ENCODE measurements around the gene CWC27. TPM values are rescaled to one million over a fixed set of nuclear protein-coding genes. Genes with fewer than 3 reads are reported as not detected.

The CWC27 gene
- total RNA-seq, 1 experiment from 2014 or later, result 32.9 TPM

DNA sequence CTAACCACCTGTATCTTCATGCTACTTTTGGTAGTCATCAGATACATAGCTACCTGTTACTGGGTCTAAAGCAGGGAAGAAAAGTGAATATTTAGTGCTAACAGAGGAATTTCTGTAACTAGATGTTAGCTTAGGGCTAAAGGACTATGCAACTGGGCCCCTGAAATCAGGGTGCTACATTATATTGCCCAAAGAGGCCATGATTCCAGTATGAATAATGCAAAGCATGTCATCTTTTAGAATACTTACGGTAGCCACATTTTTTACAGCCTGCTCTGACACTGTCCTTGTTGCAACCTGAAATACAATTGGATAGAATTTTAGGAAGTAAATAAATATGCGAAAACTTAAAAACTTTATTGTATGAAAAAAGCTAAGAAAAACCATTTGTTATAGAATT, 14.7 kb upstream of the CWC27 start:
- no peaks in the 10 kb centered on the region for H3K9me3 ChIP-seq
- H3K27me3 Mint-ChIP-seq (ENCODE audit: insufficient read depth, unreplicated experiment), result no peaks in the 10 kb centered on the region
- H3K27me3 ChIP-seq (replicated peaks; ENCODE audit: control insufficient read depth, insufficient read depth, low read length), result no peaks in the 10 kb centered on the region
- CTCF ChIA-PET, result no interaction called here
- H3K4me3 Mint-ChIP-seq (ENCODE audit: unreplicated experiment), result no peak overlapping the region
- TF ChIP-seq, protein P1, sequence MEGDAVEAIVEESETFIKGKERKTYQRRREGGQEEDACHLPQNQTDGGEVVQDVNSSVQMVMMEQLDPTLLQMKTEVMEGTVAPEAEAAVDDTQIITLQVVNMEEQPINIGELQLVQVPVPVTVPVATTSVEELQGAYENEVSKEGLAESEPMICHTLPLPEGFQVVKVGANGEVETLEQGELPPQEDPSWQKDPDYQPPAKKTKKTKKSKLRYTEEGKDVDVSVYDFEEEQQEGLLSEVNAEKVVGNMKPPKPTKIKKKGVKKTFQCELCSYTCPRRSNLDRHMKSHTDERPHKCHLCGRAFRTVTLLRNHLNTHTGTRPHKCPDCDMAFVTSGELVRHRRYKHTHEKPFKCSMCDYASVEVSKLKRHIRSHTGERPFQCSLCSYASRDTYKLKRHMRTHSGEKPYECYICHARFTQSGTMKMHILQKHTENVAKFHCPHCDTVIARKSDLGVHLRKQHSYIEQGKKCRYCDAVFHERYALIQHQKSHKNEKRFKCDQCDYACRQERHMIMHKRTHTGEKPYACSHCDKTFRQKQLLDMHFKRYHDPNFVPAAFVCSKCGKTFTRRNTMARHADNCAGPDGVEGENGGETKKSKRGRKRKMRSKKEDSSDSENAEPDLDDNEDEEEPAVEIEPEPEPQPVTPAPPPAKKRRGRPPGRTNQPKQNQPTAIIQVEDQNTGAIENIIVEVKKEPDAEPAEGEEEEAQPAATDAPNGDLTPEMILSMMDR (IDR thresholded peaks at IDR 0.05; ENCODE audit: insufficient read depth in 1 of 2, low read depth in 1 of 2, low read length in 1 of 2, severe bottlenecking in 1 of 2, unreplicated experiment in 1 of 2), result no peak
- intact Hi-C loops (cut with micrococcal nuclease; ENCODE audit: unreplicated experiment), result no loop called here
- no peak for DNase-seq
- BruUV-seq (replicated peaks), result no TSS peak
- H3K27ac Mint-ChIP-seq (ENCODE audit: unreplicated experiment), result no peak overlapping the region
- no peaks in the 10 kb centered on the region for H3K9me3 Mint-ChIP-seq (ENCODE audit: unreplicated experiment)
- no peaks in the 10 kb centered on the region for H3K4me1 Mint-ChIP-seq (ENCODE audit: low read depth, unreplicated experiment)
- no peaks in the 10 kb centered on the region for H3K4me1 ChIP-seq
- H3K4me3 ChIP-seq (ENCODE audit: low read depth, low read length), result no peak overlapping the region
- H3K36me3 ChIP-seq (ENCODE audit: control insufficient read depth, insufficient read depth, low read length), result 0 out of 2 replicates have a peak, but pooled peaks cover 2% of the 10 kb centered on the region
- peaks cover 4% of the 10 kb centered on the region for H3K36me3 Mint-ChIP-seq (ENCODE audit: insufficient read depth, unreplicated experiment)
- POLR2A ChIA-PET, result interaction anchor here (0.5 kb wide), 1 partner anchor 486 kb away, joined by 3 read pairs; no protein-coding TSS in a partner anchor

DNA sequence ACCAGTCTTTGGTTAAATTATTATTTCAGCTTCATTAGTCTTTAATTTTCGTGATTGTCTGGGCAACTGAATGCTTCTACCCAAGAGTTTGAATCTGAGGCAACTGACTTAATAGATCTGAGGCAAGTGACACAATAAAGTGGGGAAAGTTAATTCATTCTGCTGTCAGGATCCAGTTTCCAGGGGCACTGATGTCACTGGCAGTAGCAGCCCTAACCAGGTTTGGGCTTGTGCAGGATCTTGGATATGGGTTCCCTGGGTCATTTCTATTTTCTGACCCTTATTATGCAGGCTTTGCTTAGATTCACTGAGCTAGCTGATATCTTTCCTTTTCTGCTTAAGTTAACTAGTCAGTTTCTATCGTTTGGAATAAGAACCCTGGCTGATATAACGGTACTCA, 9.8 kb upstream of the CWC27 start:
- H3K4me3 ChIP-seq (ENCODE audit: low read depth, low read length), result no peak overlapping the region
- ChIA-PET POLR2A (no interaction called here), CTCF (no interaction called here)
- no peaks in the 10 kb centered on the region for H3K4me1 ChIP-seq
- no peak for DNase-seq
- TF ChIP-seq, protein P1 (IDR thresholded peaks at IDR 0.05; ENCODE audit: insufficient read depth in 1 of 2, low read depth in 1 of 2, low read length in 1 of 2, severe bottlenecking in 1 of 2, unreplicated experiment in 1 of 2), result no peak
- peaks cover 5% of the 10 kb centered on the region for H3K36me3 Mint-ChIP-seq (ENCODE audit: insufficient read depth, unreplicated experiment)
- H3K9me3 ChIP-seq, result no peaks in the 10 kb centered on the region
- no peak overlapping the region for H3K27ac Mint-ChIP-seq (ENCODE audit: unreplicated experiment)
- H3K4me1 Mint-ChIP-seq (ENCODE audit: low read depth, unreplicated experiment), result no peaks in the 10 kb centered on the region
- no peaks in the 10 kb centered on the region for H3K9me3 Mint-ChIP-seq (ENCODE audit: unreplicated experiment)
- intact Hi-C loops (cut with micrococcal nuclease; ENCODE audit: unreplicated experiment), result no loop called here
- 0 out of 2 replicates have a peak, but pooled peaks cover 2% of the 10 kb centered on the region for H3K36me3 ChIP-seq (ENCODE audit: control insufficient read depth, insufficient read depth, low read length)
- H3K4me3 Mint-ChIP-seq (ENCODE audit: unreplicated experiment), result no peak overlapping the region
- BruUV-seq (replicated peaks), result no TSS peak
- no peaks in the 10 kb centered on the region for H3K27me3 ChIP-seq (replicated peaks; ENCODE audit: control insufficient read depth, insufficient read depth, low read length)
- H3K27me3 Mint-ChIP-seq (ENCODE audit: insufficient read depth, unreplicated experiment), result no peaks in the 10 kb centered on the region

DNA sequence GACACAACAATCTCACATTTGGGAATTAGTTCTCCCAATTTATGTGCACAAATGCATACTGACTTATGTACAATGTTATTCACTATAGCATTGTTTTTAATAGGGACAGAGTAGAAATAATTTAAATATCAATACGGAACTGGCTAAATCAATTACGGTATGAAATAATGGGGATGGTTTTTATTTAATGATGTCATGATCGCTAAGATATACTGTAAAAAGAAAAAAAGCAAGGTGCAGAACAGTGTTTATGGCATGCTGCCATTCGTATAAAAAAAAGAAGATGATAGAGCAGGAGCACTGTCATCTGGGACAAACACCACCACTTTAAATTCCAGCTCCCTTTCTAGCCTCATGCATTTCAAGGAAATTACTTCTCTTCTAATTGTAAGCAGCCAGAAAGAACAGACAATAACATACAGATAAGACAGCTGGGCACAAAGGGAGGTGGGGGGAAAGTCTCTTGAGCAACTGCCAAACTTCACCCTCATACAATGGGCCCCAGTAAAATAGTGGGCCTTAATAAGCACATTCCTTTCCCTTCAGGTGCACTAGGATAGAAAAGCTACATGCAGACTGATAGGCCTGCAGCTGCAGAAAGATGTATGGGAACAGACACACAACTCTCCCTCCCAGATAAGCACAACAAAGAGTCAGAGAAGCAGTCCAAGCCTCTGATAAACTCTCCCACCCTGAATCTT, 8.6 kb upstream of the CWC27 start:
- Mint-ChIP-seq H3K27ac (ENCODE audit: unreplicated experiment) (no peak overlapping the region), H3K9me3 (ENCODE audit: unreplicated experiment) (no peaks in the 10 kb centered on the region), H3K4me3 (ENCODE audit: unreplicated experiment) (no peak overlapping the region), H3K4me1 (ENCODE audit: low read depth, unreplicated experiment) (no peaks in the 10 kb centered on the region), H3K36me3 (ENCODE audit: insufficient read depth, unreplicated experiment) (peaks cover 5% of the 10 kb centered on the region), H3K27me3 (ENCODE audit: insufficient read depth, unreplicated experiment) (no peaks in the 10 kb centered on the region)
- Histone ChIP-seq H3K36me3 (ENCODE audit: control insufficient read depth, insufficient read depth, low read length) (no peaks in the 10 kb centered on the region), H3K27me3 (replicated peaks; ENCODE audit: control insufficient read depth, insufficient read depth, low read length) (no peaks in the 10 kb centered on the region), H3K9me3 (no peaks in the 10 kb centered on the region), H3K4me3 (ENCODE audit: low read depth, low read length) (no peak overlapping the region), H3K4me1 (no peaks in the 10 kb centered on the region)
- TF ChIP-seq, protein P1 (IDR thresholded peaks at IDR 0.05; ENCODE audit: insufficient read depth in 1 of 2, low read depth in 1 of 2, low read length in 1 of 2, severe bottlenecking in 1 of 2, unreplicated experiment in 1 of 2), result no peak
- POLR2A ChIA-PET, result no interaction called here
- no TSS peak for BruUV-seq (replicated peaks)
- intact Hi-C loops (cut with micrococcal nuclease; ENCODE audit: unreplicated experiment), result no loop called here
- no peak for DNase-seq
- CTCF ChIA-PET, result no interaction called here
